ENCODE measurements around the gene CNDP1.

DNA sequence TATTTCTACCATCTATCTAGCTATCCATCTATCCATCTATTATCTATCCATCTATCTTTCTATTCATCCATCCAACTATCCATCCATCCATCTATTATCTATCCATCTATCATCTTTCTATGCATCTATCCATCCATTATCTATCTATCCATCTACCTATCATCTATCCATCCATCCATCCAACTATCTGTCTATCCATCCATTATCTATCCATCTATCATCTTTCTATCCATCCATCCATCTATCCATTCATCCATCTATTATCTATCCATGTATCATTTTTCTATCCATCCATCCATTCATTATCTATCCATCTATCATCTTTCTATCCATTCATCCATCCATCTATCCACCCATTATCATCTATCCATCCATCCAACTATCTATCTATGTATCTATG, 38.8 kb downstream of the CNDP1 start:
- TF ChIP-seq, protein P1, sequence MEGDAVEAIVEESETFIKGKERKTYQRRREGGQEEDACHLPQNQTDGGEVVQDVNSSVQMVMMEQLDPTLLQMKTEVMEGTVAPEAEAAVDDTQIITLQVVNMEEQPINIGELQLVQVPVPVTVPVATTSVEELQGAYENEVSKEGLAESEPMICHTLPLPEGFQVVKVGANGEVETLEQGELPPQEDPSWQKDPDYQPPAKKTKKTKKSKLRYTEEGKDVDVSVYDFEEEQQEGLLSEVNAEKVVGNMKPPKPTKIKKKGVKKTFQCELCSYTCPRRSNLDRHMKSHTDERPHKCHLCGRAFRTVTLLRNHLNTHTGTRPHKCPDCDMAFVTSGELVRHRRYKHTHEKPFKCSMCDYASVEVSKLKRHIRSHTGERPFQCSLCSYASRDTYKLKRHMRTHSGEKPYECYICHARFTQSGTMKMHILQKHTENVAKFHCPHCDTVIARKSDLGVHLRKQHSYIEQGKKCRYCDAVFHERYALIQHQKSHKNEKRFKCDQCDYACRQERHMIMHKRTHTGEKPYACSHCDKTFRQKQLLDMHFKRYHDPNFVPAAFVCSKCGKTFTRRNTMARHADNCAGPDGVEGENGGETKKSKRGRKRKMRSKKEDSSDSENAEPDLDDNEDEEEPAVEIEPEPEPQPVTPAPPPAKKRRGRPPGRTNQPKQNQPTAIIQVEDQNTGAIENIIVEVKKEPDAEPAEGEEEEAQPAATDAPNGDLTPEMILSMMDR (IDR thresholded peaks at IDR 0.05) = no peak
- TF ChIP-seq POLR2A (IDR thresholded peaks at IDR 0.05) = no peak

Measured in body of pancreas (tissue), 4 donors.